Measurements from ENCODE around the gene CLN5. TPM values are rescaled to one million over a fixed set of nuclear protein-coding genes. Genes with fewer than 3 reads are reported as not detected.

CLN5 gene
- total RNA-seq, 4 donors from 2014 or later, result 89.2 to 204 (median 173) TPM

- H3K4me1 ChIP-seq, result peaks cover 52 to 61% of the 10 kb centered on the region in 2 donors
- TF ChIP-seq POLR2A (IDR thresholded peaks at IDR 0.05), result no peak
- TF ChIP-seq, protein P1, sequence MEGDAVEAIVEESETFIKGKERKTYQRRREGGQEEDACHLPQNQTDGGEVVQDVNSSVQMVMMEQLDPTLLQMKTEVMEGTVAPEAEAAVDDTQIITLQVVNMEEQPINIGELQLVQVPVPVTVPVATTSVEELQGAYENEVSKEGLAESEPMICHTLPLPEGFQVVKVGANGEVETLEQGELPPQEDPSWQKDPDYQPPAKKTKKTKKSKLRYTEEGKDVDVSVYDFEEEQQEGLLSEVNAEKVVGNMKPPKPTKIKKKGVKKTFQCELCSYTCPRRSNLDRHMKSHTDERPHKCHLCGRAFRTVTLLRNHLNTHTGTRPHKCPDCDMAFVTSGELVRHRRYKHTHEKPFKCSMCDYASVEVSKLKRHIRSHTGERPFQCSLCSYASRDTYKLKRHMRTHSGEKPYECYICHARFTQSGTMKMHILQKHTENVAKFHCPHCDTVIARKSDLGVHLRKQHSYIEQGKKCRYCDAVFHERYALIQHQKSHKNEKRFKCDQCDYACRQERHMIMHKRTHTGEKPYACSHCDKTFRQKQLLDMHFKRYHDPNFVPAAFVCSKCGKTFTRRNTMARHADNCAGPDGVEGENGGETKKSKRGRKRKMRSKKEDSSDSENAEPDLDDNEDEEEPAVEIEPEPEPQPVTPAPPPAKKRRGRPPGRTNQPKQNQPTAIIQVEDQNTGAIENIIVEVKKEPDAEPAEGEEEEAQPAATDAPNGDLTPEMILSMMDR (IDR thresholded peaks at IDR 0.05), result no peak
- DNase-seq, result no peak
- no peak overlapping the region for H3K4me3 ChIP-seq (replicated peaks in 1 of 3)
- no peaks in the 10 kb centered on the region for H3K27me3 ChIP-seq
- H3K36me3 ChIP-seq, result peaks cover 35 to 43% of the 10 kb centered on the region in 2 donors
- H3K27ac ChIP-seq, result peak overlapping the region; percentile 56 to 72 (median 68)
- 95 to 97% methylated on average over 2 of the region's 2 CpGs for WGBS, 2 donors
- intact Hi-C loops (cut with DNase I), result no loop called here
- no peaks in the 10 kb centered on the region for H3K9me3 ChIP-seq
Measured at GRCh38 chr13:77014906-77015685, 23.2 kb downstream of the CLN5 start.

GRCh38 chr13:77016251-77016812, 24.5 kb downstream of the CLN5 start:
- no peaks in the 10 kb centered on the region for H3K9me3 ChIP-seq
- H3K27ac ChIP-seq, result peak overlapping the region; percentile 56 to 72 (median 68)
- no peak overlapping the region for H3K4me3 ChIP-seq (replicated peaks in 1 of 3)
- H3K27me3 ChIP-seq, result no peaks in the 10 kb centered on the region
- WGBS, 2 donors, result 56 to 58% methylated on average over 3 of the region's 3 CpGs
- intact Hi-C loops (cut with DNase I), result no loop called here
- DNase-seq, result no peak
- H3K4me1 ChIP-seq, result peaks cover 60 to 67% of the 10 kb centered on the region in 2 donors
- peaks cover 26 to 33% of the 10 kb centered on the region in 2 donors for H3K36me3 ChIP-seq
- TF ChIP-seq, protein P1 (IDR thresholded peaks at IDR 0.05), result no peak
- TF ChIP-seq POLR2A (IDR thresholded peaks at IDR 0.05), result no peak

DNA sequence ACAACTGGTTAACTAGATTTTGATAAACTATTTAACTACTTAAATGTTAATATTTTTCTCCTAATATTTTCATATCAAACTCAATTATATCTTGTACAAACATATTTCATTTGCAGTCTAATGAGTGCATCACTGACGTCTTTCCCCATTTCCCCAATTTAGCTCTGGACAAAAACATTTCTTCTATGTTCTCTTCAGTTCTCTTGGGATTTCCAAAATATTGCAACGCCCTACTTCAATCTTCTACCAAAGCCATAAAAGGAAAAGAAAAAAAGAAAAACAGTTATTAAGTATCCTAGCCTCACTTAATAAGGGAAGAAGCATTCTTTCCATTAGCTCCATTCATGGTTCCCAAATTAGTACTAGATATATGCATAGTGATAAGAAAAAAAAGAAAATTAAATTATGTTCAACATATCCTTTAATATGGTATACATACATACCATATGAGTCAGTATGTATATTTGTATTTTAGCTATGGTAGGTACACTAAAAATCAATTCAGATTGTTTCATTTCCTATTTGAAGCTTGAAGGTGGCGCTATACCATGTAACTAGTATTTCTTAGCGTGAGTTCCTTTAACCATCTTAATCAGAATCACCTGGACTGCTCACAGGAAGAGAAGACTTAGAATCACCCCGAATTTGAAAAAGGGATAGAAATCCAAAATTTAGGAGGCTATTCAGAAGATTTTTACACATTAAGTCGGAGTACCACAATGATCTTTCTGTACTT, 25.2 kb downstream of the CLN5 start:
- no peak for TF ChIP-seq POLR2A (IDR thresholded peaks at IDR 0.05)
- Histone ChIP-seq H3K9me3 (no peaks in the 10 kb centered on the region), H3K4me3 (replicated peaks in 1 of 3) (no peak overlapping the region), H3K4me1 (peaks cover 67 to 73% of the 10 kb centered on the region in 2 donors), H3K27ac (peak overlapping the region; percentile 56 to 72 (median 68)), H3K27me3 (no peaks in the 10 kb centered on the region), H3K36me3 (peaks cover 23 to 33% of the 10 kb centered on the region in 2 donors)
- intact Hi-C loops (cut with DNase I), result no loop called here
- DNase-seq, result no peak
- WGBS, 2 donors, result 89 to 90% methylated on average over 6 of the region's 6 CpGs

DNA sequence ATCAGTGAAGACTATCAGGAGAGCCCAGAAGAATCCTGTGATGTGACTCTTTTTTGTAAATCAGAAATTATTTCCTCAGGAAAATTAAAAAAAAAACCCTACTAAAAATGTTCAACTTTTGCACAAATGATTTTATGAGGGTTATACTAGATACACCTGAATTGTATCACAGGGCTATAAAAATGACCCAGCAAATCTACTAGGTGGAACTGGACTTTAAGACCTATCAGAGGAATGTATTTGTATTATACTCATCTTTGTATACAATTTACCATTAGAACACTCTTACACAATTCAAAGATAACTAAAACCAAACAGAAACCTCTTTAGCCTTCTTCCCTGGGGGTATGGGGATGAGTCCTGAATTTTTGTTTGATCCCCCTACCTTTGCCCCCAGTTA, 27.9 kb downstream of the CLN5 start:
- Histone ChIP-seq H3K4me3 (replicated peaks in 1 of 3) (no peak overlapping the region), H3K4me1 (peaks cover 81 to 86% of the 10 kb centered on the region in 2 donors), H3K27me3 (no peaks in the 10 kb centered on the region), H3K27ac (peak overlapping the region in 2 of 3 donors; percentile 27 to 48), H3K36me3 (peaks cover 6 to 24% of the 10 kb centered on the region in 2 donors), H3K9me3 (no peaks in the 10 kb centered on the region)
- TF ChIP-seq POLR2A (IDR thresholded peaks at IDR 0.05), result no peak
- TF ChIP-seq, protein P1 (IDR thresholded peaks at IDR 0.05), result no peak
- DNase-seq, result no peak
- intact Hi-C loops (cut with DNase I), result no loop called here

- 15 to 23% methylated on average over 3 of the region's 3 CpGs for WGBS, 2 donors
- Histone ChIP-seq H3K27me3 (no peaks in the 10 kb centered on the region), H3K9me3 (no peaks in the 10 kb centered on the region), H3K4me3 (replicated peaks in 1 of 3) (no peak overlapping the region), H3K27ac (peak overlapping the region; percentile 36 to 72 (median 45)), H3K36me3 (peaks cover 0 to 6% of the 10 kb centered on the region in 2 donors), H3K4me1 (peaks cover 62 to 70% of the 10 kb centered on the region in 2 donors)
- DNase-seq, result peak; percentile 58 to 62
- TF ChIP-seq, protein P1 (IDR thresholded peaks at IDR 0.05), result no peak
- TF ChIP-seq POLR2A (IDR thresholded peaks at IDR 0.05), result peak in 1 of 2 donors; percentile 45
- intact Hi-C loops (cut with DNase I), result no loop called here
Measured at GRCh38 chr13:77022341-77022740, 30.5 kb downstream of the CLN5 start.

Measured in thyroid gland (tissue), 4 donors.